Nephron (organoid): ENCODE results near the gene RNF141.

Experiments used
- H3K27ac Mint-ChIP-seq, 3 experiments: 2 replicates each; pipeline ENCODE4 v1.8.0; 2020; ENCODE audit warnings: mixed read lengths in 3 of 3, mild to moderate bottlenecking in 2 of 3, moderate library complexity in 1 of 3
- H3K27me3 Mint-ChIP-seq: 2 replicates; pipeline ENCODE4 v1.8.0; 2021; ENCODE audit warnings: low read depth, mild to moderate bottlenecking, moderate library complexity, mixed read lengths
- H3K36me3 Mint-ChIP-seq: 2 replicates; pipeline ENCODE4 v1.8.0; 2020; ENCODE audit warnings: low read depth, mixed read lengths
- H3K4me1 Mint-ChIP-seq: 2 replicates; pipeline ENCODE4 v1.8.0; 2020; ENCODE audit warnings: mixed read lengths
- H3K4me3 Mint-ChIP-seq, 3 experiments: 2 replicates each; pipeline ENCODE4 v1.8.0; 2020; ENCODE audit warnings: mild to moderate bottlenecking in 3 of 3, mixed read lengths in 3 of 3, moderate library complexity in 2 of 3
- H3K9me3 Mint-ChIP-seq: 2 replicates; pipeline ENCODE4 v1.8.0; 2020; ENCODE audit warnings: mixed read lengths
- TF ChIP-seq, protein P1 (sequence below), 3 experiments: fragments of 200-600 bp; sonication (generic); IDR thresholded peaks; one replicate each; pipeline ENCODE4 v1.5.0; 2021; ENCODE audit warnings: antibody characterized with exemption in 3 of 3; ENCODE audit not compliant: unreplicated experiment in 3 of 3

RNF141 gene

DNA sequence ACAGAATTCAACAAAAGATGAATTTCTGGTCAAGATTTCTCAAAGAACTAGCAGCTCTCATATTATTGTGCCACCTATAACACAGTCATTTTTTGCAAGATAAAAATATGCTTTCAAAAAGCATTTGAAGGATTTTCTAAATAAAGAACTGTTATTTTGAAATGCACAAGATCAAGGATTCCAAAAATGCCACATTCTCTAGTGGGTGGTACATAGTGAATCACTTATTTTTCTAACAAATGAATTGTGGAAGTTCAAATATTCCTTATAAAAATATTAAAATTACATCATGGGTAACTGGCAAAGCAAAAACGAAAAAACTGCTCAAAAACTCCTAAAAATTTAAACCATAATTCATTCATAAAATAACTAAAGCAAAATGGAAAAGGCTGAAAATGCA is 2.1 kb downstream of the RNF141 start:
- Mint-ChIP-seq H3K4me1 (peaks cover 9% of the 10 kb centered on the region), H3K9me3 (no peaks in the 10 kb centered on the region), H3K36me3 (peaks cover under 1% of the 10 kb centered on the region), H3K4me3 (peak overlapping the region in 1 of 3 experiments; percentile 48), H3K27ac (no peak overlapping the region), H3K27me3 (no peaks in the 10 kb centered on the region)
- TF ChIP-seq, protein P1, sequence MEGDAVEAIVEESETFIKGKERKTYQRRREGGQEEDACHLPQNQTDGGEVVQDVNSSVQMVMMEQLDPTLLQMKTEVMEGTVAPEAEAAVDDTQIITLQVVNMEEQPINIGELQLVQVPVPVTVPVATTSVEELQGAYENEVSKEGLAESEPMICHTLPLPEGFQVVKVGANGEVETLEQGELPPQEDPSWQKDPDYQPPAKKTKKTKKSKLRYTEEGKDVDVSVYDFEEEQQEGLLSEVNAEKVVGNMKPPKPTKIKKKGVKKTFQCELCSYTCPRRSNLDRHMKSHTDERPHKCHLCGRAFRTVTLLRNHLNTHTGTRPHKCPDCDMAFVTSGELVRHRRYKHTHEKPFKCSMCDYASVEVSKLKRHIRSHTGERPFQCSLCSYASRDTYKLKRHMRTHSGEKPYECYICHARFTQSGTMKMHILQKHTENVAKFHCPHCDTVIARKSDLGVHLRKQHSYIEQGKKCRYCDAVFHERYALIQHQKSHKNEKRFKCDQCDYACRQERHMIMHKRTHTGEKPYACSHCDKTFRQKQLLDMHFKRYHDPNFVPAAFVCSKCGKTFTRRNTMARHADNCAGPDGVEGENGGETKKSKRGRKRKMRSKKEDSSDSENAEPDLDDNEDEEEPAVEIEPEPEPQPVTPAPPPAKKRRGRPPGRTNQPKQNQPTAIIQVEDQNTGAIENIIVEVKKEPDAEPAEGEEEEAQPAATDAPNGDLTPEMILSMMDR (IDR thresholded peaks at IDR 0.05; ENCODE audit: unreplicated experiment in 3 of 3): no peak

DNA sequence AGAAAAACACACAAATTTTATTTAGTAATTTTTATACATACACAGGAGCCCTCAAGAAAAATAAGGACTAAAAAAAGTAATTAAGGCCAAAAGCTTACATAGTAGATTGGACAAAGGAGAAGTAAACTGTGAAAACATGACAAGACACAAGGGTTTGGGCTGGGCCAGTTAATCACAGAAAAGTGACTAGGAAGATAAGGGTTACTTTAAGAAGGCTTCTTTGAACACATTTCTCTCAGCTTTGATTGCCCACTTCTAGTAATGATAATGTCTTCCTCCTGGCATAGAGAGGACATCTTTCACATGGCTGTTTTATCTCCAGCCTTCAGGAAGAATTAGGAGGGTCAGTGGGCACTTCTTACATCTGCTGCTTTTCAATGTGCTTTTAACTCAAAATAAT is 3.4 kb downstream of the RNF141 start:
- Mint-ChIP-seq H3K36me3 (peaks cover 9% of the 10 kb centered on the region), H3K4me1 (peaks cover 9% of the 10 kb centered on the region), H3K4me3 (peak overlapping the region in 1 of 3 experiments; percentile 15), H3K27me3 (no peaks in the 10 kb centered on the region), H3K9me3 (no peaks in the 10 kb centered on the region), H3K27ac (no peak overlapping the region)
- TF ChIP-seq, protein P1 (IDR thresholded peaks at IDR 0.05; ENCODE audit: unreplicated experiment in 3 of 3): no peak

DNA sequence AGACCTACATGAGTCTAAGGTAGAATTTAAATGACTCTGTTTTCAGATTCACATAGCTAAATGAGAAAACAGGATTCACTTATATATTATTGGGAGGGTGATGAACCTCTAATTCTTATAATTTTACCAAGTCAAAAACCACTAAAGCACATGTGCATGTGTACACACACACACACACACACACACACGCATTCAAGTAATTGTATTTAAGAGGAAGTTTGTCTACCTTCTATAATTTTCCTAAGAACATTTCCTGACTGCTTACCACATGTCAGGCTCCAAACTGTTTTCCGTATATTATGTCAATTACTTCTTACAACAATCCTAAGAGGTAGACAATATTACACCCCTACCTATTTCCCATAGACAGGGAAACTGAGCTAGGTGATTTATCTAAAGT is 6.7 kb downstream of the RNF141 start:
- Mint-ChIP-seq H3K36me3 (peaks cover 20% of the 10 kb centered on the region), H3K9me3 (no peaks in the 10 kb centered on the region), H3K4me1 (no peaks in the 10 kb centered on the region), H3K27me3 (no peaks in the 10 kb centered on the region), H3K4me3 (no peak overlapping the region), H3K27ac (no peak overlapping the region)
- TF ChIP-seq, protein P1 (IDR thresholded peaks at IDR 0.05; ENCODE audit: unreplicated experiment in 3 of 3): no peak

DNA sequence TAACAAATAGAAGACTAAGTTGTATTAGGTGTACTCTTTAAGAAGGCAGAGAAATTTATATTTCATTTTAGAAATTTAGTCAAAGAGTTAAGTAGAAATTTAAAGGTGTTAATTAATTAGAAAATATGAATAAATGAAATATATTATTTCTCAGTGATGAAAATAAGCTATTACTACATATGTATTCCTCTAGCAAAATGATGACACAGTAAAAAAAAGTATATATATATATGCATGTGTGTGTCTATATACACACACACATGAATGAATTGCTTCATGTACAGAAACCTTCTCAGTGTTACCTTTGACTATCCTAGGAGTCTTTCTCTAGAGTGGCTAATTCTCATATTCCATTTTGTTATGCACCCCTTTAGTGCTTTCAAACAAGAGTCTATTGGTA is 7.7 kb downstream of the RNF141 start:
- no peak overlapping the region for H3K27ac Mint-ChIP-seq
- no peaks in the 10 kb centered on the region for H3K4me1 Mint-ChIP-seq
- peaks cover 28% of the 10 kb centered on the region for H3K36me3 Mint-ChIP-seq
- no peaks in the 10 kb centered on the region for H3K27me3 Mint-ChIP-seq
- TF ChIP-seq, protein P1 (IDR thresholded peaks at IDR 0.05; ENCODE audit: unreplicated experiment in 3 of 3): no peak
- H3K9me3 Mint-ChIP-seq: no peaks in the 10 kb centered on the region
- H3K4me3 Mint-ChIP-seq: no peak overlapping the region

DNA sequence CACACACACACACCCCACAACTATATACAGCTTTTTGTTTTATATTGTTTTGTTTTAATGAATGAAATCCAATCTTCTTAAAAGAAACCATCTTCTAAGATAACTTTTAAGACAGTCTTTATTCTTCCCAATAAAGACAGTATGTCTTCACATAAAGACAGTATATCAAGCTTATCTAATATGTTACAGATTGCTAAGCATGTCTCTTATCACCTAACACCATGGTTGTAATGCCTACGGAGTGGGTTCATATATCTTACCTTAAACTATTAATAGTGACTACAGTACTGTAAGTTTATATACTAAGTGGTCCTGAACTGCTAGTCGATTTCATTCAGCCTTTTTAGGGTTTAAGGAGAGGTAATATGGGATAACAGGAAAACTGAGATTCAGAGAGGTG is 8.5 kb downstream of the RNF141 start:
- Mint-ChIP-seq H3K36me3 (peaks cover 30% of the 10 kb centered on the region), H3K4me3 (no peak overlapping the region), H3K9me3 (no peaks in the 10 kb centered on the region), H3K27me3 (no peaks in the 10 kb centered on the region), H3K4me1 (peaks cover 2% of the 10 kb centered on the region), H3K27ac (no peak overlapping the region)
- TF ChIP-seq, protein P1 (IDR thresholded peaks at IDR 0.05; ENCODE audit: unreplicated experiment in 3 of 3): no peak

DNA sequence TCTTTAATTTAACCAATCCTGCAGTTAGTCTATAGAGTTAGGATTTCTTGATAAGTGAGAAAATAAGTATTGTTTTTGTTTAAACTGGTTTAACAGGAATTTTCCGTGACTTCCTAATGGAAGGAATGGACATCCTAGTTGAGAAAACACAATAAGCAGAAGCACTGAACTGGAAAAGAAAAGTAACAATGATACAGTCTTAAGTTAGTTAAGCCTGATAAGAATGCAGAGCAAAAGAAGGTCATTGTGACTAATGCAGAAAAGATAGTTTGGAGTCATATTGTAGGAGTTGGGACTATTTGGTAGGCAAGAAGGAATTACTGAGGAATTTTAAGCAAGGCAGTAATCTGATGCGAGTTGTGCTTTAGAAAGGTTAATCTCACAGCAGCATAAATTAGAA is 11.7 kb downstream of the RNF141 start:
- H3K27ac Mint-ChIP-seq: no peak overlapping the region
- H3K4me1 Mint-ChIP-seq: peaks cover 14% of the 10 kb centered on the region
- H3K9me3 Mint-ChIP-seq: no peaks in the 10 kb centered on the region
- peaks cover 52% of the 10 kb centered on the region for H3K36me3 Mint-ChIP-seq
- H3K27me3 Mint-ChIP-seq: no peaks in the 10 kb centered on the region
- TF ChIP-seq, protein P1 (IDR thresholded peaks at IDR 0.05; ENCODE audit: unreplicated experiment in 3 of 3): no peak
- H3K4me3 Mint-ChIP-seq: no peak overlapping the region
